GM23338 (cell line): ENCODE data around the gene PARP12. TPM values are rescaled to one million over a fixed set of nuclear protein-coding genes. Genes with fewer than 3 reads are reported as not detected.

Experiments
- ATAC-seq: fragments of 200-7000 bp; cut with Tn5 transposase; 3 replicates; pipeline ENCODE4 v1.9.1; 2020
- DNase-seq: peaks from one replicate; pipeline ENCODE4 v3.0.0-alpha.2; 2015; ENCODE audit warnings: low spot score
- H2AFZ ChIP-seq: fragments of 200-600 bp; sonication (generic); 2 replicates; pipeline ENCODE4 v1.8.0; 2016; ENCODE audit warnings: antibody characterized with exemption, mild to moderate bottlenecking, moderate library complexity
- H3F3A ChIP-seq: fragments of 200-600 bp; sonication (generic); replicated peaks from 2 replicates; pipeline ENCODE4 v1.8.0; 2017; ENCODE audit warnings: antibody characterized with exemption, mixed run types, low read depth
- H3K27ac ChIP-seq: fragments of 200-600 bp; sonication (generic); 2 replicates; pipeline ENCODE4 v1.6.1; 2016; ENCODE audit warnings: low read depth
- H3K27me3 ChIP-seq: fragments of 200-600 bp; sonication (generic); 2 replicates; pipeline ENCODE4 v1.8.0; 2016; ENCODE audit warnings: mild to moderate bottlenecking, mixed run types, moderate library complexity; ENCODE audit not compliant: insufficient read depth
- H3K36me3 ChIP-seq: fragments of 200-600 bp; sonication (generic); 2 replicates; pipeline ENCODE4 v1.8.0; 2016; ENCODE audit warnings: mild to moderate bottlenecking; ENCODE audit not compliant: insufficient read depth
- H3K4me1 ChIP-seq: fragments of 200-600 bp; sonication (generic); 2 replicates; pipeline ENCODE4 v1.8.0; 2016; ENCODE audit warnings: mild to moderate bottlenecking, moderate library complexity; ENCODE audit not compliant: insufficient read depth
- H3K4me2 ChIP-seq: fragments of 200-600 bp; sonication (generic); 2 replicates; pipeline ENCODE4 v1.7.1; 2017; ENCODE audit warnings: mixed run types
- H3K4me3 ChIP-seq: fragments of 200-600 bp; sonication (generic); 2 replicates; pipeline ENCODE4 v1.6.1; 2016; ENCODE audit warnings: mixed run types
- H3K79me2 ChIP-seq: fragments of 200-600 bp; sonication (generic); replicated peaks from 2 replicates; pipeline ENCODE4 v1.8.0; 2017; ENCODE audit warnings: mild to moderate bottlenecking; ENCODE audit not compliant: insufficient read depth
- H3K9me2 ChIP-seq: fragments of 200-600 bp; sonication (generic); 2 replicates; pipeline ENCODE4 v1.8.0; 2017; ENCODE audit not compliant: insufficient read depth
- H4K20me1 ChIP-seq: fragments of 200-600 bp; sonication (generic); replicated peaks from 2 replicates; pipeline ENCODE4 v1.8.0; 2017; ENCODE audit warnings: mild to moderate bottlenecking; ENCODE audit not compliant: insufficient read depth
- H3K27ac Mint-ChIP-seq: 2 replicates; pipeline ENCODE4 v1.8.0; 2020; ENCODE audit warnings: inconsistent platforms, mild to moderate bottlenecking, moderate library complexity, mixed read lengths
- H3K27me3 Mint-ChIP-seq: 3 replicates; pipeline ENCODE4 v1.8.0; 2022; ENCODE audit warnings: low read depth, mild to moderate bottlenecking, moderate library complexity, mixed read lengths, inconsistent platforms; ENCODE audit not compliant: insufficient read depth, poor library complexity
- H3K36me3 Mint-ChIP-seq: 3 replicates; pipeline ENCODE4 v1.8.0; 2021; ENCODE audit warnings: low read depth, mild to moderate bottlenecking, inconsistent platforms, moderate library complexity, mixed read lengths
- H3K4me1 Mint-ChIP-seq: 3 replicates; pipeline ENCODE4 v1.8.0; 2020; ENCODE audit warnings: mild to moderate bottlenecking, inconsistent platforms, mixed read lengths
- H3K4me3 Mint-ChIP-seq: 3 replicates; pipeline ENCODE4 v1.8.0; 2021; ENCODE audit warnings: moderate library complexity, mild to moderate bottlenecking, inconsistent platforms, mixed read lengths
- H3K9me3 Mint-ChIP-seq: 3 replicates; pipeline ENCODE4 v1.8.0; 2020; ENCODE audit warnings: moderate library complexity, mild to moderate bottlenecking, inconsistent platforms, mixed read lengths
- CREB1 ChIP-seq: fragments of 250-450 bp; sonication (Bioruptor Pico); IDR thresholded peaks from 2 replicates; pipeline ENCODE4 v1.5.0; 2020; ENCODE audit warnings: low read depth, mild to moderate bottlenecking, moderate library complexity
- CTCF ChIP-seq, 2 experiments: fragments of 200-600 bp in 1 of 2; sonication (generic) in 1 of 2; conservative IDR thresholded peaks; 2 replicates each; pipeline versions ENCODE4 v1.5.1 to v1.6.1; 2016 to 2017; ENCODE audit warnings: antibody characterized with exemption in 2 of 2, low read depth in 2 of 2, mild to moderate bottlenecking in 2 of 2, moderate library complexity in 1 of 2
- ETS1 ChIP-seq: IDR thresholded peaks from 2 replicates; pipeline ENCODE4 v1.6.1; 2016; ENCODE audit warnings: antibody characterized with exemption
- JUNB ChIP-seq: IDR thresholded peaks from one replicate; pipeline ENCODE4 v1.6.1; 2016; ENCODE audit warnings: antibody characterized with exemption; ENCODE audit not compliant: unreplicated experiment
- POLR2AphosphoS5 ChIP-seq: IDR thresholded peaks from 2 replicates; pipeline ENCODE4 v1.6.1; 2016; ENCODE audit warnings: antibody characterized with exemption, low read depth
- STAT1 ChIP-seq: IDR thresholded peaks from one replicate; pipeline ENCODE4 v1.6.1; 2016; ENCODE audit warnings: antibody characterized with exemption; ENCODE audit not compliant: unreplicated experiment
- ZNF462 ChIP-seq: fragments of 250-450 bp; sonication (Bioruptor Pico); IDR thresholded peaks from 2 replicates; pipeline ENCODE4 v1.5.0; 2020; ENCODE audit warnings: mild to moderate bottlenecking, moderate library complexity
- polyA plus RNA-seq: library from polyadenylated mRNA; unstranded; fragments of >200 nt; fragmentation: Nextera tagmentation; extraction: Ambion mirVana; gene quantifications from 2 replicates; pipeline ENCODE4 v1.2.1, GENCODE V29; 2016
- total RNA-seq: library from RNA; depleted of rRNA; stranded (reverse); fragments of >200 nt; shearing (Covaris generic); gene quantifications from 2 replicates; pipeline ENCODE4 v1.2.3, GENCODE V29; 2014

PARP12 gene
- total and polyA plus RNA-seq, 2 experiments from 2014 or later: 2.7 to 10.3 TPM

GRCh38 chr7:140079121-140079536, 16.4 kb upstream of the PARP12 start:
- Histone ChIP-seq H3K79me2 (no peaks in the 10 kb centered on the region), H2AFZ (no peak overlapping the region), H3K4me3 (no peak overlapping the region), H3K4me2 (no peak overlapping the region), H3K9me2 (no peaks in the 10 kb centered on the region), H3F3A (no peaks in the 10 kb centered on the region), H3K36me3 (no peaks in the 10 kb centered on the region), H3K27ac (no peak overlapping the region), H3K27me3 (no peaks in the 10 kb centered on the region), H4K20me1 (no peaks in the 10 kb centered on the region), H3K4me1 (no peaks in the 10 kb centered on the region)
- peaks cover 3% of the 10 kb centered on the region for H3K27me3 Mint-ChIP-seq
- no peaks in the 10 kb centered on the region for H3K36me3 Mint-ChIP-seq
- H3K4me1 Mint-ChIP-seq: peaks cover 6% of the 10 kb centered on the region
- no peak overlapping the region for H3K4me3 Mint-ChIP-seq
- TF ChIP-seq STAT1 (no peak), CREB1 (CRISPR knock-in tag) (0 out of 2 replicates have a peak, but pooled peaks have one; percentile 26), JUNB (no peak), CTCF (conservative IDR thresholded peaks at IDR 0.05; ENCODE audit: low read depth in 2 of 2) (peak; percentile 68 to 84), POLR2AphosphoS5 (no peak), ETS1 (no peak), ZNF462 (CRISPR knock-in tag) (0 out of 2 replicates have a peak, but pooled peaks have one; percentile 10)
- no peak overlapping the region for H3K27ac Mint-ChIP-seq
- H3K9me3 Mint-ChIP-seq: no peaks in the 10 kb centered on the region
- ATAC-seq: peak; percentile 96
- peak; percentile 82 for DNase-seq
